Measurements from ENCODE around the gene PDGFC.

DNA sequence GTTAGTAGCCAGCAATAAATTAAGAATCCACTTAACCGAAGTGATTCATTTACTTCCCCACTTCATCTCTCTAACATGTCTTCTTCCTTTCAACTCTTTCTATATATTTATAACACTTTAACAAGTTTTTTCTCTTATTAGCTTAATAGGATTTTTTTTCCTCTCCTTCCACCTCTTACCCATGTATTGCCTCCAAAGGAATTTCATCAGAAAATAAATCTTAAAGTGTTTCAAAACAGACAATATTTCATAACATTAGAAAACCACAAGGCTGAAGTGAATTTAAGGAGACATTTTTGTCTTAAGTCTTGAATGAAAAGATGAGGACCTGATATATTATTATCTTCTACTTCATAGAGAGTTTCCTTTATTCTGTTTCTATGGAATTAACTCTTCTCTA is 101.5 kb downstream of the PDGFC start:
- TF ChIP-seq, protein P1, sequence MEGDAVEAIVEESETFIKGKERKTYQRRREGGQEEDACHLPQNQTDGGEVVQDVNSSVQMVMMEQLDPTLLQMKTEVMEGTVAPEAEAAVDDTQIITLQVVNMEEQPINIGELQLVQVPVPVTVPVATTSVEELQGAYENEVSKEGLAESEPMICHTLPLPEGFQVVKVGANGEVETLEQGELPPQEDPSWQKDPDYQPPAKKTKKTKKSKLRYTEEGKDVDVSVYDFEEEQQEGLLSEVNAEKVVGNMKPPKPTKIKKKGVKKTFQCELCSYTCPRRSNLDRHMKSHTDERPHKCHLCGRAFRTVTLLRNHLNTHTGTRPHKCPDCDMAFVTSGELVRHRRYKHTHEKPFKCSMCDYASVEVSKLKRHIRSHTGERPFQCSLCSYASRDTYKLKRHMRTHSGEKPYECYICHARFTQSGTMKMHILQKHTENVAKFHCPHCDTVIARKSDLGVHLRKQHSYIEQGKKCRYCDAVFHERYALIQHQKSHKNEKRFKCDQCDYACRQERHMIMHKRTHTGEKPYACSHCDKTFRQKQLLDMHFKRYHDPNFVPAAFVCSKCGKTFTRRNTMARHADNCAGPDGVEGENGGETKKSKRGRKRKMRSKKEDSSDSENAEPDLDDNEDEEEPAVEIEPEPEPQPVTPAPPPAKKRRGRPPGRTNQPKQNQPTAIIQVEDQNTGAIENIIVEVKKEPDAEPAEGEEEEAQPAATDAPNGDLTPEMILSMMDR (optimal IDR thresholded peaks at IDR 0.05 in 1 of 3, IDR thresholded peaks at IDR 0.05 in 1 of 3, conservative IDR thresholded peaks at IDR 0.05 in 1 of 3; ENCODE audit: extremely low read depth in 1 of 3, insufficient read depth in 2 of 3, low read length in 3 of 3) = no peak
- no peak for TF ChIP-seq EZH2 (IDR thresholded peaks at IDR 0.05; ENCODE audit: low read length)

Measured in keratinocyte (primary cell).